22Rv1 (cell line): ENCODE measurements around the gene KRTAP10-2.

ENCODE experiments used
- CTCF ChIP-seq: fragments of 450-650 bp; IDR thresholded peaks from 2 replicates; pipeline ENCODE4 v1.5.1; 2017; ENCODE audit warnings: mild to moderate bottlenecking
- ZFX ChIP-seq: fragments of 450-650 bp; IDR thresholded peaks from 2 replicates; pipeline ENCODE4 v1.6.1; 2017; ENCODE audit warnings: antibody characterized with exemption, borderline replicate concordance

DNA sequence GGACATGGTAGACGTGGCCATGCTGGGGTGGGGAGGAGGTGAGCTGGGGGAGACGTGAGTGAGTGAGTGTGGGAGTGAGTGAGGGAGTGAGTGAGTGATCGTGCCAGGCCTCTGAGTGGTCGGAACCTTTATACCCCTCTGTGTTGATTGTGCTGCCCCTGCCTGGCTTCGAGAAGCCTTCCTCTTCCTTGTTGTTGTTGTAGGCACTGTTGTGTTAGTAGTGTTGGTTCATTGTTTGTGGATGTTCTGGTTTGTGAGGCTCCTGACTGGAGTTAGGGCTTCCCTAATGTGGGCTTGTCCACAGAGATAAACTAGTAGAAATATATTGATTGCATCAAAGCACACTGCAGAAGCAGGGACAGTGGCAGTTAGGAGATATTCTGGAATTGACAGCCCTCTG lies 7.4 kb upstream of the KRTAP10-2 start, which contains the start of gene KRTAP10-3:
- TF ChIP-seq CTCF (no peak), ZFX (no peak)
